Stomach (tissue), 9 donors: ENCODE results near the gene ARSA. TPM values are rescaled to one million over a fixed set of nuclear protein-coding genes. Genes with fewer than 3 reads are reported as not detected.

Source experiments
- DNase-seq, 2 donors: peaks; one replicate each; pipeline versions ENCODE4 v3.0.0 to v3.0.0-alpha.2; 2013 to 2019
- H3K27ac ChIP-seq, 5 donors: fragments of 200-600 bp in 4 of 5; sonication (generic) in 4 of 5; one replicate each; pipeline ENCODE4 v1.5.1; 2013 to 2019; ENCODE audit warnings: mild to moderate bottlenecking in 1 of 5, moderate library complexity in 1 of 5
- H3K27me3 ChIP-seq, 3 donors: fragments of 200-600 bp; sonication (generic); one replicate each; pipeline ENCODE4 v1.5.1; 2017 to 2019; ENCODE audit warnings: mixed run types in 1 of 3
- H3K36me3 ChIP-seq, 4 donors: fragments of 200-600 bp; sonication (generic); 1 replicate in 3 of 4; 2 replicates in 1 of 4; pipeline ENCODE4 v1.5.1; 2016 to 2019
- H3K4me1 ChIP-seq, 4 donors: fragments of 200-600 bp; sonication (generic); one replicate each; pipeline ENCODE4 v1.5.1; 2016 to 2019
- H3K4me3 ChIP-seq, 4 donors: fragments of 200-600 bp; sonication (generic) in 3 of 4; one replicate each; pipeline ENCODE4 v1.5.1; 2016 to 2019; ENCODE audit warnings: mild to moderate bottlenecking in 1 of 4
- H3K9me3 ChIP-seq, 4 donors: fragments of 200-600 bp; sonication (generic); one replicate each; pipeline ENCODE4 v1.5.1; 2016 to 2019
- EP300 ChIP-seq: sonication (generic); formaldehyde crosslinking; IDR thresholded peaks from one replicate; pipeline ENCODE4 v1.6.1; 2017; ENCODE audit warnings: antibody characterized with exemption
- POLR2A ChIP-seq, 4 donors: fragments of 450-650 bp; IDR thresholded peaks; one replicate each; pipeline ENCODE4 v1.6.1; 2016; ENCODE audit warnings: antibody characterized with exemption in 4 of 4, control low read depth in 2 of 4, mild to moderate bottlenecking in 1 of 4, moderate library complexity in 1 of 4
- POLR2AphosphoS5 ChIP-seq, 3 donors: sonication (generic); formaldehyde crosslinking; IDR thresholded peaks; one replicate each; pipeline ENCODE4 v1.6.1; 2016; ENCODE audit warnings: antibody characterized with exemption in 3 of 3
- WGBS, 5 donors: extraction: QIAGEN DNeasy Blood & Tissue Kit in 3 of 5; methylation state at CpG; one replicate each; pipeline versions ENCODE4 v1.1.5 to v1.1.7; 2013 to 2018; 5-methylcytosine and 5-hydroxymethylcytosine counted together
- intact Hi-C: fragments of 100-400 bp; cut with DNase I; formaldehyde crosslinking; loops from one replicate; pipeline ENCODE4 v1.15.1; 2023; ENCODE audit warnings: low total_unique reads
- polyA plus RNA-seq, 3 donors: library from polyadenylated mRNA; stranded (reverse); fragments of 200-250 nt; gene quantifications; one replicate each; pipeline ENCODE4 v1.2.3, GENCODE V29; 2013
- total RNA-seq, 5 donors: library from RNA; depleted of rRNA; stranded (reverse); fragments of >200 nt; gene quantifications; one replicate each; pipeline versions ENCODE4 v1.1.0 to v1.2.3, GENCODE V29; 2014 to 2016
- TF ChIP-seq, protein P1 (sequence below), 7 experiments: fragments of 450-650 bp in 4 of 7; fragments of 200-600 bp in 3 of 7; sonication (generic) in 3 of 7; IDR thresholded peaks; one replicate each; pipeline ENCODE4 v1.5.1; 2016 to 2019; ENCODE audit warnings: antibody characterized with exemption in 7 of 7, control low read depth in 2 of 7, mild to moderate bottlenecking in 1 of 7
- donor health status: healthy with polysubstance abuse.
- donor health status: Bipolar disorder and iron deficiency.
- donor health status: healthy.

ARSA gene
- total and polyA plus RNA-seq, 8 donors, result 7.7 to 88.1 (median 43.4) TPM

DNA sequence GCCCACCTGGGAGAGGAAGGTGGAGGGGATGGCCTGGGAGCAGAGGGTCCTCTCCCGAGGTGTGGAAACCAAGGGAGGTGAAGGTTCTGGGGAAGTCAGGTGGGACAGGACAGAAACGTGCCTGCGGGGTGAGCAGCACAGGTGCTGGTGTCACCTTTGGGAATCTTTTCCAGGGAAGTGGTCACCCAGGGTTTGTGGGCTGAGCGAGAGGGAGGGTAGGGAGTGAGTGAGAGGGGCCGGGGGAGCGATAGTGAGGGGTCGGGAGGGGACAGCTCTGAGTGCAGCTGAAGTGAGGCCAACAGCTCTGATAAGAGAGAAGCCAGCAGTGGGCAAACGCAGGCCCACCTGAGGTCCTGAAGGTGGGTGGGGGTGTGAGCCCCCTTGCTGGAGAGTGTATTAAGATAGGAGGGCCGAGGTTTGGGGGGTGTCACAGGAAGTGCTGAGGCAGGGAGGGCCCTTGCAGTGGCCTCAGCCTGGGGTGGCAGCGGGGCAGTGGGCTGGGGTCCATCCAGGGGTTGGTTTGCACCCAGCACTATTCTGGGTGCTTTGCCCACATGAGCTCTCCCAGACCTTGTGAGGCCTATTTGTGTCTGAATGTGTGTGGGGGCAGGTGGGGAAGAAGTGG lies 43.1 kb upstream of the ARSA start:
- Histone ChIP-seq H3K27ac (peak overlapping the region; percentile 26 to 76 (median 58)), H3K36me3 (no peaks in the 10 kb centered on the region), H3K9me3 (no peaks in the 10 kb centered on the region), H3K27me3 (peaks cover 8 to 66% (median 45%) of the 10 kb centered on the region in 3 donors), H3K4me1 (peaks cover 9 to 19% (median 14%) of the 10 kb centered on the region in 4 donors), H3K4me3 (no peak overlapping the region)
- no peak for DNase-seq
- intact Hi-C loops, result no loop called here
- TF ChIP-seq EP300, result no peak
- no peak for TF ChIP-seq POLR2AphosphoS5 (IDR thresholded peaks at IDR 0.05)
- TF ChIP-seq, protein P1, sequence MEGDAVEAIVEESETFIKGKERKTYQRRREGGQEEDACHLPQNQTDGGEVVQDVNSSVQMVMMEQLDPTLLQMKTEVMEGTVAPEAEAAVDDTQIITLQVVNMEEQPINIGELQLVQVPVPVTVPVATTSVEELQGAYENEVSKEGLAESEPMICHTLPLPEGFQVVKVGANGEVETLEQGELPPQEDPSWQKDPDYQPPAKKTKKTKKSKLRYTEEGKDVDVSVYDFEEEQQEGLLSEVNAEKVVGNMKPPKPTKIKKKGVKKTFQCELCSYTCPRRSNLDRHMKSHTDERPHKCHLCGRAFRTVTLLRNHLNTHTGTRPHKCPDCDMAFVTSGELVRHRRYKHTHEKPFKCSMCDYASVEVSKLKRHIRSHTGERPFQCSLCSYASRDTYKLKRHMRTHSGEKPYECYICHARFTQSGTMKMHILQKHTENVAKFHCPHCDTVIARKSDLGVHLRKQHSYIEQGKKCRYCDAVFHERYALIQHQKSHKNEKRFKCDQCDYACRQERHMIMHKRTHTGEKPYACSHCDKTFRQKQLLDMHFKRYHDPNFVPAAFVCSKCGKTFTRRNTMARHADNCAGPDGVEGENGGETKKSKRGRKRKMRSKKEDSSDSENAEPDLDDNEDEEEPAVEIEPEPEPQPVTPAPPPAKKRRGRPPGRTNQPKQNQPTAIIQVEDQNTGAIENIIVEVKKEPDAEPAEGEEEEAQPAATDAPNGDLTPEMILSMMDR (IDR thresholded peaks at IDR 0.05), result no peak
- no peak for TF ChIP-seq POLR2A (IDR thresholded peaks at IDR 0.05)
- WGBS, 5 donors, result 42 to 52% (median 51%) methylated on average over 10 of the region's 10 CpGs

GRCh38 chr22:50670513-50670912 lies 42.6 kb upstream of the ARSA start:
- DNase-seq, result no peak
- Histone ChIP-seq H3K4me3 (no peak overlapping the region), H3K36me3 (no peaks in the 10 kb centered on the region), H3K27me3 (peaks cover 8 to 64% (median 40%) of the 10 kb centered on the region in 3 donors), H3K27ac (peak overlapping the region in 4 of 5 donors; percentile 26 to 76 (median 62)), H3K4me1 (peaks cover 9 to 19% (median 14%) of the 10 kb centered on the region in 4 donors), H3K9me3 (no peaks in the 10 kb centered on the region)
- 42 to 62% (median 58%) methylated on average over 4 of the region's 4 CpGs for WGBS, 5 donors
- no peak for TF ChIP-seq POLR2AphosphoS5 (IDR thresholded peaks at IDR 0.05)
- TF ChIP-seq, protein P1 (IDR thresholded peaks at IDR 0.05), result no peak
- no peak for TF ChIP-seq EP300
- no peak for TF ChIP-seq POLR2A (IDR thresholded peaks at IDR 0.05)
- intact Hi-C loops, result no loop called here

GRCh38 chr22:50665738-50666137 lies 37.8 kb upstream of the ARSA start:
- no peak for DNase-seq
- Histone ChIP-seq H3K27ac (no peak overlapping the region), H3K9me3 (no peaks in the 10 kb centered on the region), H3K4me3 (no peak overlapping the region), H3K36me3 (no peaks in the 10 kb centered on the region), H3K4me1 (no peaks in the 10 kb centered on the region), H3K27me3 (peaks cover 0 to 28% (median 0%) of the 10 kb centered on the region in 3 donors)
- 50 to 77% (median 61%) methylated on average over 2 of the region's 2 CpGs for WGBS, 5 donors
- TF ChIP-seq POLR2AphosphoS5 (IDR thresholded peaks at IDR 0.05) (no peak), POLR2A (IDR thresholded peaks at IDR 0.05) (no peak), EP300 (no peak)
- TF ChIP-seq, protein P1 (IDR thresholded peaks at IDR 0.05), result no peak
- intact Hi-C loops, result no loop called here

- intact Hi-C loops, result no loop called here
- Histone ChIP-seq H3K36me3 (no peaks in the 10 kb centered on the region), H3K27ac (no peak overlapping the region), H3K4me1 (no peaks in the 10 kb centered on the region), H3K4me3 (no peak overlapping the region), H3K27me3 (peaks cover 0 to 26% (median 0%) of the 10 kb centered on the region in 3 donors), H3K9me3 (no peaks in the 10 kb centered on the region)
- WGBS, 5 donors, result 86 to 93% (median 91%) methylated on average over 12 of the region's 12 CpGs
- TF ChIP-seq POLR2A (IDR thresholded peaks at IDR 0.05), result no peak
- TF ChIP-seq POLR2AphosphoS5 (IDR thresholded peaks at IDR 0.05), result no peak
- TF ChIP-seq, protein P1 (IDR thresholded peaks at IDR 0.05), result no peak
- no peak for DNase-seq
Measured at GRCh38 chr22:50665212-50665611, 37.3 kb upstream of the ARSA start.
